GM10847 (cell line): ENCODE measurements around the gene ZNF235.

Experiments used
- POLR2A ChIP-seq: IDR thresholded peaks from 2 replicates; pipeline ENCODE4 v1.6.1; 2011; ENCODE audit not compliant: insufficient read length; ENCODE audit errors: extremely low read depth

Gene ZNF235

DNA sequence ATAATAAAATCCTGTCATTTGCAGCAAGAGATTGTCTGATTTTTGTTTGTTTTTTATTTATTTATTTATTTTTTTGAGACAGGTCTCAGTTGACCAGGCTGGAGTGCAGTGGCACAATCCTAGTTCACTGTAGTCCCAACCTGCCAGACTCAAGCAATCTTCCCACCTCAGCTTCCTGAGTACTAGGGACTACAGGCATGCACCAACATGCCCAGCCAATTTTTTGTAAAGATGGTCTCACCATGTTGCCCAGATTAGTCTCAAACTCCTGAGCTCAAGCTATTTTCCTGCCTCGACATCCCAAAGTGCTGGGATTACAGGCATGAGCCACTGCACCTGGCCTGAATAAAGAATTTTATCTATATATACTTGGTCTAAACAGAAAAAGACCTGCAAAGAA, 27.5 kb downstream of the ZNF235 start:
- TF ChIP-seq POLR2A, result no peak

DNA sequence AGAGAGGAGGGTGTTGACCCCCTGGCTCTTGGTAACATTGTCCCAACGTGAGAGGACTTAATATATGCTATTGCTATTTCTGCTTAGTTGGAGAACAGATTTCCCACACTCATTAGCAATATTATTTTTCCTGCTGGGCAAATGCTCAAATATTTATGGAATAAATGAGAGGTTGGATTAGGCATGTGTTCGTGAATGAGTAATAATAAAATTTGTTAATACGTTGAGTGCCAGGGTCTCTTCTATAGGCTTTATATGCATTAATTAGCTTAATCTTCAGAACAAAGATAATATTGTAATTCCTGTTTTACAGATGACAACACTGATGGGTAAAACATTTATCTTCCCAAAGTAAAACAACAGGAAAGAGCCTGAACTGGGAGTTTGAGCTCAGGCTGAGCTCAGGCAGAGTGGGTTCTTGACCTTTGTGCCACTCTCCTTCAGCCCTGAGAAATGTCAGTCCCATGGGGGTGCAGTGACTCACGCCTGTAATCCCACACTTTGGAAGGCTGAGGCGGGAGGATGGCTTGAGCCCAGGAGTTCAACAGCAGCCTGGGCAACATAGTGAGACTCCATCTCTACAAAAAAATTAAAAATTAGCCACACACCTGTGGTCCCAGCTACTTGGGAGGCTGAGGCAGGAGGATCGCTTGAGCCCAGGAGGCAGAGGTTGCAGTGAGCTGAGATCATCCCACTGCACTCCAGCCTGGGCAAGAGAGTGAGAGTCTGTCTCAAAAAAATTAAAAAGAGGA, 44.0 kb downstream of the ZNF235 start:
- TF ChIP-seq POLR2A, result no peak

GRCh38 chr19:44260343-44260681, 44.5 kb downstream of the ZNF235 start:
- TF ChIP-seq POLR2A, result no peak

DNA sequence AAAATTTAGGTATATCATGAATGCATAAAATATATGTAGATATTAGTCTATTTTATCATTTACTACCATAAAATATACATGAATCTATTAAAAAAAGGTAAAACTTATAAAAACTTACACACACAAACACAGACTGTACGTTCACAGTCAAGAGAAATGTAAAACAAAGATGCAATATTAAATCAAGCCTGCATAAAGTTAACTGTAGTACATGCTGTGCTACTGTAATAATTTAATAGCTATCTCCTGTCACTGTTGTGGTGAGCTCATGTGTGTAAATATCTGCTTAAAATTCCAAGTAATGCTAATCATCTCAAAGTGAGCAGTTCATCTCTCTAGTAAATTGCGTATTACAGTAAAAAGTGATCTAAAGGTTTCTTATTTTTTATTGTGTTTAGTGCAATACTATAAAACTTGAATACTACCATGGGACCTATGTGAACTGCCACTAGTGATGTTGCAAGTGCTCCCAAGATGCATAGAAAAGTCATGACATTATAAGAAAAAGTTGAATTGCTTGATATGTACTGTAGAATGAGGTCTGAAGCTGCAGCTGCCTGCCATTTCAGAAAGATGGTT, 45.9 kb downstream of the ZNF235 start:
- no peak for TF ChIP-seq POLR2A

- TF ChIP-seq POLR2A, result no peak
Observed at GRCh38 chr19:44258136-44258535, 46.7 kb downstream of the ZNF235 start.

DNA sequence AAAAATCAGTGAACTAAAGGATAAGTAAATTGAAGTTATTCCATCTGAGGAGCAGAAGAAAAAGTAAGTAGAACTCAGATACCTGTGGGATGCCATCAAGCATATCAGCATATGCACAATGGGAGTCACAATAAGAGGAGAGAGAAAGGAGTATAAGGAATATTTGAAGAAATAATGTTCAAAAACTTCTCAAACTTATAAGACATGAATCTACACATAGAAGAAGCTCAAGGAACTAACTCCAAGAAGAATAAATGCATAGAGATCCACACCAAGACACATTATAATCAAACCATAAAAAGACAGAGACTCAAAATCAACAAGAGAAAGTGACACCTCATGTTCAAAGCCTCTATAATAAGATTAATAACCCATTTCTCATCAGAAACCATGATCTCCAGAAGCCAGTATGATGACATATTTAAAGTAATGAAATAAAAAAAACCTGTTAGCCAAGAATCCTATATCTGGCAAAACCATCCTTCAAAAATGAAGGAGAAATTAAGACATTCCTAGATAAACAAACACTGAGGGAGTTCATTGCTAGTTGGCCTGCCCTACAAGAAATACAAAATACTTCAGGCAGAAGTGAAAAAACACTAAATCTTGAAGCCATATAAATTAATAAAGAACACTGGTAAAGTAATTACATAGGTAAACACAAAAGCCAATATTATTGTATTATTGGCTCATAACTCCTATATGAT, 49.0 kb downstream of the ZNF235 start:
- TF ChIP-seq POLR2A, result no peak

DNA sequence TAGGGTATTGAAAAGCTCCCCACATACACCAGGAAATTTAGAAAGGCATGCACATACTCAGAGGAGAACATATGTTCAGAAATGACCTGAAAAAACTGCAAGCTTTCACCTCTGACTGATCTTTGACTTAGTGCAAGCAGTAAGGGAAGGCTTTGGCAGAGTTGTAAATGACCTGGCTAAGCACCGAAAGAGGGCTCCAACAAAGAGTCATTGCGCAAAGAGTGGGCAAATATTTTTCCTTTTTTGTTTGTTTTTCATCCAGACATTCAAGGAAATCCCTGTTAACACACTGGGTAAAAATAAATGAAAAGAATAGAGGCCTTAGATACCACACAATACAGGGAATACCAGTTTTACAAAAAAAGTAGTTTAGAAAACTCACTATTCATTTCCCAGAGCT, 50.3 kb downstream of the ZNF235 start:
- TF ChIP-seq POLR2A, result no peak

DNA sequence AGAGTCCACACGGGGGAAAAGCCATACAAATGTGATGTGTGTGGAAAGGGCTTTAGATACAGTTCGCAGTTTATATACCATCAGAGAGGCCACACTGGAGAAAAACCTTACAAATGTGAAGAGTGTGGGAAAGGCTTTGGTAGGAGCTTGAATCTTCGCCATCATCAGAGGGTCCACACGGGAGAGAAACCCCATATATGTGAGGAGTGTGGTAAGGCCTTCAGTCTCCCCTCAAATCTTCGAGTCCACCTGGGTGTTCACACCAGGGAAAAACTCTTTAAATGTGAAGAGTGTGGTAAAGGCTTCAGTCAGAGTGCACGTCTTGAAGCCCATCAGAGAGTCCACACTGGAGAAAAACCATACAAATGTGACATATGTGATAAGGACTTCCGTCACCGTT, 68.4 kb downstream of the ZNF235 start:
- no peak for TF ChIP-seq POLR2A
